Fibroblast of the aortic adventitia (primary cell): ENCODE measurements around the gene OR5D13. TPM values are rescaled to one million over a fixed set of nuclear protein-coding genes. Genes with fewer than 3 reads are reported as not detected.

ENCODE experiments used
- DNase-seq: peaks from one replicate; pipeline ENCODE4 v3.0.0-alpha.2; 2010; ENCODE audit warnings: low read depth
- H3K4me3 ChIP-seq: 2 replicates; pipeline ENCODE4 v1.5.1; 2011; ENCODE audit warnings: low read depth, mild to moderate bottlenecking, control low read depth, low read length, moderate library complexity
- total RNA-seq: library from RNA; depleted of rRNA; stranded (reverse); fragments of >200 nt; gene quantifications from 2 replicates; pipeline ENCODE4 v1.2.3, GENCODE V29; 2012; ENCODE audit warnings: low replicate concordance
- TF ChIP-seq, protein P1 (sequence below): IDR thresholded peaks from 2 replicates; pipeline ENCODE4 v1.5.1; 2011; ENCODE audit warnings: mild to moderate bottlenecking, low read length, control low read depth, inconsistent platforms; ENCODE audit not compliant: insufficient read depth

OR5D13 gene
- total RNA-seq, 1 donor, result not detected

DNA sequence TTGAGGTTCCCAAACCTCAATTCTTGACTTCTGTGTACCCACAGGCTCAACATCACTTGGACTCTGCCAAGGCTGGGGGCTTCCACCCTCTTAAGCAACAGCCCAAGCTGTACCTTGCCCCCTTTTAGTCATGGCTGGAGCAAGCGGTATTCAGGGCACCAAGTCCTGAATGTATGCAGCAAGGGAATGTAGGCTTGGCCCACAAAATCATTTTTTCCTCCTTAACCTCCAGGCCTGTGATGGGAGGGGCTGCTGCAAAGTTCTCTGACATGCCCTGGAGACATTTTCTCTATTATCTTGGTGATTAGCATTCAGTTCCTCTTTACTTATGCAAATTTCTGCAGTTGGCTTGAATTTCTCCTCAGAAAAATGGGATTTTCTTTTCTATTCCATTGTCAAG is 33.0 kb downstream of the OR5D13 start:
- DNase-seq, result no peak
- H3K4me3 ChIP-seq, result no peak overlapping the region
- TF ChIP-seq, protein P1, sequence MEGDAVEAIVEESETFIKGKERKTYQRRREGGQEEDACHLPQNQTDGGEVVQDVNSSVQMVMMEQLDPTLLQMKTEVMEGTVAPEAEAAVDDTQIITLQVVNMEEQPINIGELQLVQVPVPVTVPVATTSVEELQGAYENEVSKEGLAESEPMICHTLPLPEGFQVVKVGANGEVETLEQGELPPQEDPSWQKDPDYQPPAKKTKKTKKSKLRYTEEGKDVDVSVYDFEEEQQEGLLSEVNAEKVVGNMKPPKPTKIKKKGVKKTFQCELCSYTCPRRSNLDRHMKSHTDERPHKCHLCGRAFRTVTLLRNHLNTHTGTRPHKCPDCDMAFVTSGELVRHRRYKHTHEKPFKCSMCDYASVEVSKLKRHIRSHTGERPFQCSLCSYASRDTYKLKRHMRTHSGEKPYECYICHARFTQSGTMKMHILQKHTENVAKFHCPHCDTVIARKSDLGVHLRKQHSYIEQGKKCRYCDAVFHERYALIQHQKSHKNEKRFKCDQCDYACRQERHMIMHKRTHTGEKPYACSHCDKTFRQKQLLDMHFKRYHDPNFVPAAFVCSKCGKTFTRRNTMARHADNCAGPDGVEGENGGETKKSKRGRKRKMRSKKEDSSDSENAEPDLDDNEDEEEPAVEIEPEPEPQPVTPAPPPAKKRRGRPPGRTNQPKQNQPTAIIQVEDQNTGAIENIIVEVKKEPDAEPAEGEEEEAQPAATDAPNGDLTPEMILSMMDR, result no peak

DNA sequence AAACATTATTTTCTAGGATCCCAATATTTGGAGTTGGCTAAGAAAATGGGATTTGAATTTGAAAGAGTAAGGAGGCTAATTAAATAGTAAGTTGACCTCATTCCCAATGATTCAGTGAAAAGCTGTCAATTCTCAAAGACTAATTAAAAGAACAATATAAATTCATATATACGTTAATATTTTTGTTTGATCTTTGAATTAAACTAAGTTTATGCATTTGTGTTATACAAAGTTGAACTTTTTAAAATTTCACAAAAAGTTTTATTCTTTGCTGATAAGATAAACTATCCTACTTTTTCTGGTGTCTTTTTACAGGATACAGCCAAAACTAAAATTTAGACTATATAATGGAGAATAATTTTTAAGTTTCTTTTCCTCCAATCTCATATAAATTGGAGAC is 37.8 kb downstream of the OR5D13 start, which contains the start of gene OR5L1:
Gene OR5L1, plus strand, starts transcription at position 301 of the 400 bp plus-strand sequence. CDS start 100 bp downstream, outside the sequence.
- TF ChIP-seq, protein P1, result no peak
- DNase-seq, result no peak
- H3K4me3 ChIP-seq, result no peak within 1 kb of the TSS

DNA sequence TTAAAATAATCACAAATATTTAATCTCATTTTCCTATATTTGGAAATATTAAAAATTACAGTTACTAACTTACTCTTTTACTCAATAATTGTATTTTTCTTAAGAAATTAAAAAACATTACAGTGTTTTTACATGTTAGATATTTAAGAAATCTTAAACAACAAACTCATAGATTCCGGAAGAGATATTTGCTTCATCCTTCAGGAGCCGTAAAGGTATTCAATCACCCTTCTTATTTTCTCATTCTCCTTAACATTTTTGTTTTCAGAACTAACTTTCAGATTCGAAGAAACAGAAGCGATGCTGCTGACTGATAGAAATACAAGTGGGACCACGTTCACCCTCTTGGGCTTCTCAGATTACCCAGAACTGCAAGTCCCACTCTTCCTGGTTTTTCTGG is 46.1 kb downstream of the OR5D13 start, which contains the start of gene OR5D18:
Gene OR5D18, plus strand, starts transcription at position 301 of the 400 bp plus-strand sequence. Its CDS starts 0 bp downstream, at position 301.
- DNase-seq, result no peak
- TF ChIP-seq, protein P1, result no peak
- no peak within 1 kb of the TSS for H3K4me3 ChIP-seq

Other genes with a start within 250 kb of the OR5D13 start
- not detected in 2 replicates for gene OR4C15, start 219.0 kb upstream of the OR5D13 start, total RNA-seq
- not detected in 2 replicates for gene OR4C16, start 201.3 kb upstream of the OR5D13 start, total RNA-seq
- gene OR4C11, start 165.8 kb upstream of the OR5D13 start, total RNA-seq, result not detected in 2 replicates
- gene OR4P4, start 138.3 kb upstream of the OR5D13 start, total RNA-seq, result not detected in 2 replicates
- not detected in 2 replicates for gene OR4S2, start 125.1 kb upstream of the OR5D13 start, total RNA-seq
- not detected in 2 replicates for gene OR4C6, start 111.2 kb upstream of the OR5D13 start, total RNA-seq
- gene OR5D14, start 22.1 kb downstream of the OR5D13 start, total RNA-seq, result not detected in 2 replicates
- not detected in 2 replicates for gene OR5L1, start 37.9 kb downstream of the OR5D13 start, total RNA-seq
- gene OR5D18, start 46.2 kb downstream of the OR5D13 start, total RNA-seq, result not detected in 2 replicates
- not detected in 2 replicates for gene OR5L2, start 53.8 kb downstream of the OR5D13 start, total RNA-seq
- not detected in 2 replicates for gene OR5D16, start 65.3 kb downstream of the OR5D13 start, total RNA-seq
- not detected in 2 replicates for gene TRIM51, start 109.9 kb downstream of the OR5D13 start, total RNA-seq
- gene OR5W2, start 141.1 kb downstream of the OR5D13 start, total RNA-seq, result not detected in 2 replicates
- not detected in 2 replicates for gene OR5I1, start 163.0 kb downstream of the OR5D13 start, total RNA-seq
- not detected in 2 replicates for gene OR10AG1, start 196.5 kb downstream of the OR5D13 start, total RNA-seq
- not detected in 2 replicates for gene OR5F1, start 221.2 kb downstream of the OR5D13 start, total RNA-seq